Right lobe of liver (tissue), 6 donors: Measurements from ENCODE around the gene FTH1. TPM values are rescaled to one million over a fixed set of nuclear protein-coding genes. Genes with fewer than 3 reads are reported as not detected.

ENCODE experiments used
- ATAC-seq, 4 donors: fragments of 200-7000 bp; cut with Tn5 transposase; one replicate each; pipeline ENCODE4 v1.9.1; 2020; ENCODE audit warnings: mild to moderate bottlenecking in 4 of 4, moderate library complexity in 4 of 4
- DNase-seq, 3 donors: peaks; one replicate each; pipeline ENCODE4 v3.0.0-alpha.2; 2020
- H3K27ac ChIP-seq, 3 donors: fragments of 200-600 bp; one replicate each; pipeline ENCODE4 v1.8.0; 2022
- H3K27me3 ChIP-seq, 2 donors: fragments of 200-600 bp; one replicate each; pipeline ENCODE4 v1.8.0; 2022
- H3K36me3 ChIP-seq, 4 donors: fragments of 200-600 bp; sonication (generic) in 1 of 4; one replicate each; pipeline versions ENCODE4 v1.5.1 to v1.8.0; 2017 to 2022; ENCODE audit warnings: control low read depth in 1 of 4
- H3K4me1 ChIP-seq, 4 donors: fragments of 200-600 bp; sonication (generic) in 1 of 4; one replicate each; pipeline versions ENCODE4 v1.5.1 to v1.8.0; 2017 to 2022; ENCODE audit warnings: control low read depth in 1 of 4
- H3K4me3 ChIP-seq, 3 donors: fragments of 200-600 bp; one replicate each; pipeline ENCODE4 v1.8.0; 2022
- H3K9me3 ChIP-seq, 4 donors: fragments of 200-600 bp; sonication (generic) in 1 of 4; one replicate each; pipeline versions ENCODE4 v1.5.1 to v1.8.0; 2017 to 2022; ENCODE audit warnings: control low read depth in 1 of 4
- POLR2A ChIP-seq: fragments of 450-650 bp; IDR thresholded peaks from one replicate; pipeline ENCODE4 v1.6.1; 2017; ENCODE audit warnings: antibody characterized with exemption, mild to moderate bottlenecking
- WGBS: methylation state at CpG from one replicate; pipeline ENCODE4 v1.1.6; 2018; ENCODE audit warnings: low coverage, low lambda C conversion rate; ENCODE audit not compliant: insufficient coverage; ENCODE audit errors: missing lambda C conversion rate; 5-methylcytosine and 5-hydroxymethylcytosine counted together
- intact Hi-C, 2 donors: fragments of 100-400 bp; cut with DNase I; formaldehyde crosslinking; loops; one replicate each; pipeline versions ENCODE4 v1.11.2 to v1.14.1; 2022
- small RNA-seq, 2 experiments: library from RNA; depleted of rRNA; stranded (forward); fragments of <200 nt; gene quantifications; one replicate each; pipeline ENCODE3, GENCODE V24; 2016
- total RNA-seq, 6 experiments: library from RNA; depleted of rRNA in 2 of 6; stranded (reverse); fragments of >200 nt in 2 of 6; fragmentation: NEBNext Ultra II Directional in 3 of 6; extraction: Animal tissue kit (Norgen Biotek cat#: 25700) in 3 of 6; gene quantifications; one replicate each; pipeline versions ENCODE4 v1.1.0 to v1.2.4, GENCODE V29; 2016 to 2023
- TF ChIP-seq, protein P1 (sequence below), 4 donors: fragments of 200-600 bp in 3 of 4; fragments of 450-650 bp in 1 of 4; IDR thresholded peaks; one replicate each; pipeline versions ENCODE4 v1.5.1 to v1.8.0; 2016 to 2022; ENCODE audit warnings: antibody characterized with exemption in 4 of 4, mild to moderate bottlenecking in 2 of 4
- donor health status: DM: no; HTN: yes; CAD: no.
- donor health status: DM: no; HTN: no; CAD: no.
- donor health status: DM: no; HTN: no; CAD: no.
- donor health status: DM: no; HTN: yes; CAD: no.
- donor health status: DM: no; HTN: yes; CAD: no.

FTH1 gene
- total RNA-seq, 6 experiments from 2014 or later, result 1,131 to 2,981 (median 2,140) TPM

DNA sequence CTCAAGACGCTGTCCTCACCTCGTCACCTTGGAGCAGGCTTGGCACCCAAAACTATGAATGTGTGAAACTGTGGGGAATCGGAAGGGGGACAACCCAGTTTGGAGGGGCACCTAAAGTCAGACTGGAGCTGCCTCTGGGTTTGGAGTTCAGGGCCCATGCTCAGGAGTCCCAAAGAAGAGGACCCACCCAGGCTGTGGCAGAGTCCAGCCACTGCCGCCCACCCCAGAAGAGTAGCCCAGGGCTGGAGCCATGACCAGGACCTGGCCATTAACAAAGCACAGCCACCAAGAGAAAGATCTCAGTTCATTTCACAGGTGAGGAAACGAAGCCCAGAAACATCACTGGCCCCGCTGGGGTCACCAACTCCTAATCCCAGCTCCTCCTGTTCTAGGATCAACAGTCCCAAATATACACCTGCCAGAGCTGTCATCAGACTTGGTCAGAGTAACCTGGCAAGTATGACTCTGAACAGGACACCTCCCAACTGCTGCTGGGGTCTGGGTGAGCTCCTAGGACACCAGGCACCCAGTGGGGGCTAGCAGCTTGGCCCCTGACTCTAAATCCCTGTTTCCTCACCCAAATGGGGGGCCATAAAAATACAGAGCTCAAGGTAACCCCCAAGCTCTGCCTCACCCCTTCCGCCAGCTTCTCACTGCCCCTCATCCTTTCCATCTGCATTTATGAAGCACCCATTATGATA is 52.8 kb downstream of the FTH1 start:
- peak in 1 of 3 donors; percentile 29 for DNase-seq
- intact Hi-C loops, result no loop called here

More for the DNA sequence above, 52.8 kb downstream of the FTH1 start:
- no peak for TF ChIP-seq POLR2A
- TF ChIP-seq, protein P1, sequence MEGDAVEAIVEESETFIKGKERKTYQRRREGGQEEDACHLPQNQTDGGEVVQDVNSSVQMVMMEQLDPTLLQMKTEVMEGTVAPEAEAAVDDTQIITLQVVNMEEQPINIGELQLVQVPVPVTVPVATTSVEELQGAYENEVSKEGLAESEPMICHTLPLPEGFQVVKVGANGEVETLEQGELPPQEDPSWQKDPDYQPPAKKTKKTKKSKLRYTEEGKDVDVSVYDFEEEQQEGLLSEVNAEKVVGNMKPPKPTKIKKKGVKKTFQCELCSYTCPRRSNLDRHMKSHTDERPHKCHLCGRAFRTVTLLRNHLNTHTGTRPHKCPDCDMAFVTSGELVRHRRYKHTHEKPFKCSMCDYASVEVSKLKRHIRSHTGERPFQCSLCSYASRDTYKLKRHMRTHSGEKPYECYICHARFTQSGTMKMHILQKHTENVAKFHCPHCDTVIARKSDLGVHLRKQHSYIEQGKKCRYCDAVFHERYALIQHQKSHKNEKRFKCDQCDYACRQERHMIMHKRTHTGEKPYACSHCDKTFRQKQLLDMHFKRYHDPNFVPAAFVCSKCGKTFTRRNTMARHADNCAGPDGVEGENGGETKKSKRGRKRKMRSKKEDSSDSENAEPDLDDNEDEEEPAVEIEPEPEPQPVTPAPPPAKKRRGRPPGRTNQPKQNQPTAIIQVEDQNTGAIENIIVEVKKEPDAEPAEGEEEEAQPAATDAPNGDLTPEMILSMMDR (IDR thresholded peaks at IDR 0.05), result no peak
- no peak for ATAC-seq
- Histone ChIP-seq H3K27ac (no peak overlapping the region), H3K4me1 (peaks cover 0 to 5% (median 0%) of the 10 kb centered on the region in 4 donors), H3K36me3 (no peaks in the 10 kb centered on the region), H3K4me3 (no peak overlapping the region), H3K9me3 (no peaks in the 10 kb centered on the region), H3K27me3 (no peaks in the 10 kb centered on the region)
- 61% methylated on average over 3 of the region's 7 CpGs for WGBS

Small RNAs within 50 kb of the gene (small RNA-seq; reads per million reads assigned to genes)
- 0 reads per million in 2 experiments for gene RNU6-1243P

Other genes with a start within 250 kb of the FTH1 start
- gene MYRF, start 215.0 kb downstream of the FTH1 start, total RNA-seq, result 10 to 100 TPM in 5 of 6 experiments, 1 to 10 TPM in 1; 7.6 to 16.4 (median 11.6) TPM
- 10 to 100 TPM; 31.6 to 74.5 (median 55.3) TPM for gene TMEM258, start 175.0 kb downstream of the FTH1 start, total RNA-seq
- 10 to 100 TPM in 2 of 6 experiments, 1 to 10 TPM in 4; 4.0 to 13.3 (median 5.4) TPM for gene FEN1, start 174.7 kb downstream of the FTH1 start, total RNA-seq
- gene FADS1, start 150.6 kb downstream of the FTH1 start, total RNA-seq, result 10 to 100 TPM; 18.3 to 87.6 (median 34.8) TPM
- 100 to 1,000 TPM in 4 of 6 experiments, 1 to 10 TPM in 2; 4.2 to 166 (median 110) TPM for gene FADS2, start 139.3 kb downstream of the FTH1 start, total RNA-seq
- 10 to 100 TPM; 13.0 to 69.8 (median 22.7) TPM for gene FADS3, start 76.1 kb downstream of the FTH1 start, total RNA-seq
- 1 to 10 TPM; 3.2 to 9.1 (median 4.2) TPM for gene RAB3IL1, start 50.1 kb downstream of the FTH1 start, total RNA-seq
- gene BEST1, start 17.3 kb downstream of the FTH1 start, total RNA-seq, result 1 to 10 TPM in 3 of 6 experiments, under 1 TPM in 3; 0.55 to 2.3 (median 0.91) TPM
- 1 to 10 TPM; 6.4 to 8.9 (median 7.1) TPM for gene INCENP, start 156.4 kb upstream of the FTH1 start, total RNA-seq
- not detected for gene SCGB1D1, start 222.6 kb upstream of the FTH1 start, total RNA-seq
- gene SCGB2A1, start 241.0 kb upstream of the FTH1 start, total RNA-seq, result not detected